ENCODE results near the gene NDP.
A peak's percentile ranks its signal among the peaks of the same experiment; 100 is the strongest.
"Not testable (repeated sequence)": the region's sequence is repeated elsewhere in the genome, so short reads cannot be mapped to it uniquely, and the experiment has no call there.

Gene NDP

DNA sequence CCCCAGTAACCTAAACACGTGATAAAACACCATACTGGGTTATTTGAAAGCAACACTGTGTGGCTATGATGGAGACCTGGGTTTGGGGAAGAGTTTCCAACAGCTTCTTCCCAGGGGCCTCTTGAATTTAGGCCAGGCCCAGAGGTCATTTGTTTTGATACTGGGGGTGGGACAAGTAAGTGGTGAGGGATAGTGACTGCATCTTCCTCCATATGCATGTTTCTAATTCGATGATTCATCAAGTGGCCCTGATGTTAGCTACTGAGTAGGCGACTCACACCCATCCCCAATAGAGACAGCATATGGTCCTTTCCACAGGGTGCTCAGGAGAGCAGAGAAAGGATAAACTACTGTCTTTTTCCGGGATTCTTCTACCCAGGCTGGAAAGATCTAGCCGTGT lies 2.7 kb downstream of the NDP start:
- DNase-seq (ENCODE audit: low read depth), result no peak

GRCh38 chrX:43969504-43970501 lies 3.4 kb downstream of the NDP start:
- DNase-seq (ENCODE audit: low read depth), result no peak

GRCh38 chrX:43968359-43968781 lies 4.8 kb downstream of the NDP start:
- DNase-seq (ENCODE audit: low read depth), result no peak

GRCh38 chrX:43964936-43965335 lies 8.3 kb downstream of the NDP start:
- DNase-seq (ENCODE audit: low read depth), result no peak

DNA sequence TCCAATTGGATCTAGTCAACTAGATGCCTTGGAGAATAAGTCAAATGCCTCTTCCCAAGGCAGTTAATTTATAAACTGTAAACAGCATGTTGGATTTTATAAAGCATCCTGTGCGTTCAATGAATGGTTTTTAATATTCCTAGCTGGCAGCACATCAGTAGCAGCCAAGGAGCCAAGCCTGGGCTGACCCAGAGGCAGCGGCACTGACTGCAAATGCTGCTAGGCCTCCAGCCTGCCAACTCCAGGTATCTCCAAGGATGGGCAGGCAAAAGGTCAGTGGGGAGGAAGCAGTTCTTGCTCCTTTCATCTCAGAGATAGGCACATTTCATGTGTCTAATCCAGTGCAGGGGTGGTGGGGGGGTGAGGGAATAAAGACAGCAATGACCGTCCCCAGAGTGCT lies 9.5 kb downstream of the NDP start:
- no peak for DNase-seq (ENCODE audit: low read depth)

DNA sequence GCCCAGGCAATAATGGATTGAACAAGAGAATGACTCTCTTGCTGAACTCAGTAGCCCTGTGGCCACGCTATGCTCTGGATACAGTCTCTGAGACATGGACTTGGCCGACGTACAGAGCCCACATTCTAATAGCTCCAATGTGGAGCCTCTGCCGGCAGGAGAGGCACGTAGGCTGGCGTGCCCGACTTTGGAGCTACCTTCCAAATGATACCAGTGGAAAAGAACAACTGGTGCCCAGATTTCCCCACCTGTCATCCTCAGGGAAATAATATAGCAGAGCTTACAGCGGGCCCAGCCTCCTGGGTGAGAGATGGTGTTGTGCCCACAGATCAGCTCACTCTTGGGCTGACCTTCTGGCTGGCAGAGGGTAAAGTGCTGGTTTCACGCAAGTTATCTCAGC lies 10.6 kb downstream of the NDP start:
- DNase-seq (ENCODE audit: low read depth), result no peak

GRCh38 chrX:43961699-43962098 lies 11.5 kb downstream of the NDP start:
- no peak for DNase-seq (ENCODE audit: low read depth)

GRCh38 chrX:43958529-43958928 lies 14.7 kb downstream of the NDP start:
- DNase-seq (ENCODE audit: low read depth), result peak; percentile 44

GRCh38 chrX:43956034-43956433 lies 17.2 kb downstream of the NDP start:
- no peak for DNase-seq (ENCODE audit: low read depth)

DNA sequence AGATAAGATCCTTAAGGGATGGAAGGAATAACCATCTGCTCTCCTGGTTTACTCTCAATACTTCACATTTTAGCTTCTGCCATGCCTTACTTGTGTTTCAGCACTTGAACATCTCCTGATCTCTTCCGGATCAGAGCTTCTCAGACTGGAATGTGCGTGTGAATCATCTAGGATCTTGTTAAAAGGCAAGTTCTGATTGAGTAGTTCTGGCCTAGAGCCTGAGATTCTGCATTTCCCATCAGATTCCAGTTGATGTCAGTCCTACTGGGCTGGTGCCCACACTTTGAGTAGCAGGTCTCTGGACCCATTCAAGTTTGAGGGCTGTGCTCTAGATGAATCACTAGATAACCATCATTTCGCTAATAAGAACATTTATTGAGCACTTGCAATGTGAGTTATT lies 20.0 kb downstream of the NDP start:
- DNase-seq (ENCODE audit: low read depth), result no peak

GRCh38 chrX:43949669-43950068 lies 23.5 kb downstream of the NDP start:
- no peak for DNase-seq (ENCODE audit: low read depth)

- DNase-seq (ENCODE audit: low read depth), result peak; percentile 11
These were observed 32.2 kb downstream of the NDP start for GRCh38 chrX:43940816-43941474.

- DNase-seq (ENCODE audit: low read depth), result no peak
These were observed 33.8 kb downstream of the NDP start for GRCh38 chrX:43939187-43939926.

- DNase-seq (ENCODE audit: low read depth), result not testable (repeated sequence)
These were observed 51.2 kb downstream of the NDP start for GRCh38 chrX:43922032-43922431.

GRCh38 chrX:43910772-43911171 lies 62.4 kb downstream of the NDP start:
- DNase-seq (ENCODE audit: low read depth), result not testable (repeated sequence)

GRCh38 chrX:43910012-43910411 lies 63.2 kb downstream of the NDP start:
- DNase-seq (ENCODE audit: low read depth), result no peak

- no peak for DNase-seq (ENCODE audit: low read depth)
These were observed 64.0 kb downstream of the NDP start for GRCh38 chrX:43909141-43909540.

DNA sequence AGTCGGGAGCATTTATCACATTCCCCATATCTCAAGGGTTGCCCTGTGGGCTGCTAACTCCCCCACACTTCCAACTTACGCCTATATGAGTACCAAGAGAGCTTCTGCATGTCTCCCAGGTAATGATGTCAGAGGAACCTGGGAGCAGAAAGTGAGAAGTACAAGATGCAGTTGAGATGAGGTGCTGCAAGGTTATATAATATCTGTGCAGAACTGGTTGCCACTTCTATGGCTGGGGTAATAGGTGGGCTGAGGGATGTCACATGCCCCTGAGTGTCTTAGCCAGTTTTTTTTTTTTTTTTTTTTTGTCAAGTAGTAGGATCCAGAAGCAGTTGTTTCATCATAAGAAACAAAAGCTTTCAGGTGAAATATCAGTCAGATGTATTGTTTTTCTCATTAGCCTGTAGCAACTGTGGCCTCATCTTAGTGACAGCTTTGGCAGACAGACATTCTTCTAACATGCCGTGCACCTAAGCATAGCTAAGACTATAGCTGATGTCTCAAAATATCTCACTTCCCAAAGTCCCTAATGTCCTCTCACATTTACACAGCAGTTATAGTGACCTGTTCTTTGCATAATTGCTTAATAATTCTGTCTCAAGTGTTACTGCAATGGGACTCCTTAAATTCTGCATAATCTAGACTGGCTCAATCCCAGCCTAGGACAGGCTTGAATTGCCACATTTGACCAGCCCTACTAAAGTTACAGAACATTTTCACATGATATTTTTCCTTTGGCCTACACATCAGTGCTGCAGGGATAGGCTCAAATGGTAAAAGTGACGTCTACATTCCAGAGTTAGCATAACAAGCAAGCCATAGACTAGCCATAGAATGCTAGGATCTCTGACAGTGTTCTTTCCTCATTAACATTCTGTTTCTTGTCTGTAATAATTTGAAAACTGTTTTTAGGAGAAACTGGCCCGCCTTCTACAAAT lies 73.0 kb downstream of the NDP start:
- no peak for DNase-seq (ENCODE audit: low read depth)
